Measurements from ENCODE around the gene MYO6. TPM values are rescaled to one million over a fixed set of nuclear protein-coding genes. Genes with fewer than 3 reads are reported as not detected.

Gene MYO6
- total RNA-seq, 4 donors from 2014 or later = 19.1 to 72.2 (median 59.2) TPM

DNA sequence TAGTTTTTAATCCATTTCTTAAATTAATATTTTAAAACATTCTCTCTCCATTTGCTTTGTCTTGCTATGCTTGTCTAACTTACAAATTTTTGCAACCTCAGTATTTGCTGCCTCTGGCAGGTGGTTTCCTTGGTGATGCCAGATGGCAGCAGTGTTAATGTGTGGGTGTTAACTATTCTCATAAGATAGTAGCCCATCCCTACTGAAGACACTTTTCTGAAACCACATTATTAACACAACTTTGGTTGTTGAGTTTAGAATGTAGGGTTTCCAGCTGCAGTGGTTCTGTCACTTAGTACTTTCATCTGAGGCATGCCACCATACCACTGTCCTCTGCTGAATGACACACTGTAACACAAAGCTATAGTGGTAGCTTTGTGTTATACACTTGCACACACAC lies 75.1 kb downstream of the MYO6 start:
- Histone ChIP-seq H3K27ac (no peak overlapping the region), H3K36me3 (peaks cover 0 to 8% (median 0%) of the 10 kb centered on the region in 4 donors), H3K4me3 (no peak overlapping the region), H3K4me1 (no peaks in the 10 kb centered on the region), H3K9me3 (no peaks in the 10 kb centered on the region), H3K27me3 (no peaks in the 10 kb centered on the region)
- DNase-seq = no peak
- TF ChIP-seq, protein P1, sequence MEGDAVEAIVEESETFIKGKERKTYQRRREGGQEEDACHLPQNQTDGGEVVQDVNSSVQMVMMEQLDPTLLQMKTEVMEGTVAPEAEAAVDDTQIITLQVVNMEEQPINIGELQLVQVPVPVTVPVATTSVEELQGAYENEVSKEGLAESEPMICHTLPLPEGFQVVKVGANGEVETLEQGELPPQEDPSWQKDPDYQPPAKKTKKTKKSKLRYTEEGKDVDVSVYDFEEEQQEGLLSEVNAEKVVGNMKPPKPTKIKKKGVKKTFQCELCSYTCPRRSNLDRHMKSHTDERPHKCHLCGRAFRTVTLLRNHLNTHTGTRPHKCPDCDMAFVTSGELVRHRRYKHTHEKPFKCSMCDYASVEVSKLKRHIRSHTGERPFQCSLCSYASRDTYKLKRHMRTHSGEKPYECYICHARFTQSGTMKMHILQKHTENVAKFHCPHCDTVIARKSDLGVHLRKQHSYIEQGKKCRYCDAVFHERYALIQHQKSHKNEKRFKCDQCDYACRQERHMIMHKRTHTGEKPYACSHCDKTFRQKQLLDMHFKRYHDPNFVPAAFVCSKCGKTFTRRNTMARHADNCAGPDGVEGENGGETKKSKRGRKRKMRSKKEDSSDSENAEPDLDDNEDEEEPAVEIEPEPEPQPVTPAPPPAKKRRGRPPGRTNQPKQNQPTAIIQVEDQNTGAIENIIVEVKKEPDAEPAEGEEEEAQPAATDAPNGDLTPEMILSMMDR (IDR thresholded peaks at IDR 0.05) = no peak
- TF ChIP-seq POLR2AphosphoS5 (IDR thresholded peaks at IDR 0.05) = no peak
- TF ChIP-seq POLR2A (IDR thresholded peaks at IDR 0.05) = no peak
- TF ChIP-seq EP300 (IDR thresholded peaks at IDR 0.05; ENCODE audit: low read depth) = no peak
- intact Hi-C loops (cut with DNase I; ENCODE audit: low total_unique reads) (no loop called here), in situ Hi-C loops (cut with MboI; ENCODE audit: low pct_ligation_motif_present in 1 of 4, low pct_unique_long_range_greater_than_20kb in 1 of 4, low sequenced_read_pairs in 3 of 4) (no loop called here)

DNA sequence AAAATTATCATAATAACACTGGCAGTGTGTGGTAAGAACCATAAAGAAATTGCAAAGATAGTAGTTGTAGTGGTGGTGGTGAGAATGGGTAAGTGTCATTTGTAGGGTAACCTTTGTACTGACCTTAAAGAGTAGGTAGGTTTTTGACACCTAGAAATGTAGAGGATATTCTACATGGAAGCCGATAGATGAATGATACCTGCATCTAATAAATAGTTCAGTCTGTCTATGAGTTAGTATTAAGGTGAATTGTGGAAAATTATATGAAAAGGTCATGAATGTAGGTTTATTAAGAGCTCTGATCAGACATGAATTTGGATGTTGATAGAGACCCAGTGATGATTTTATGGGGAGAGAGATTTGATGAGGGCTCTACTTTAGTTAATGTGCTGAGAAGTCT lies 78.1 kb downstream of the MYO6 start:
- DNase-seq = no peak
- Histone ChIP-seq H3K27ac (no peak overlapping the region), H3K4me1 (no peaks in the 10 kb centered on the region), H3K4me3 (no peak overlapping the region), H3K36me3 (peaks cover 0 to 8% (median 0%) of the 10 kb centered on the region in 4 donors), H3K9me3 (no peaks in the 10 kb centered on the region), H3K27me3 (no peaks in the 10 kb centered on the region)
- intact Hi-C loops (cut with DNase I; ENCODE audit: low total_unique reads) = no loop called here
- in situ Hi-C loops (cut with MboI; ENCODE audit: low pct_ligation_motif_present in 1 of 4, low pct_unique_long_range_greater_than_20kb in 1 of 4, low sequenced_read_pairs in 3 of 4) = no loop called here
- 94 to 100% methylated on average over 1 of the region's 1 CpG for WGBS, 2 donors (ENCODE audit: low coverage in 1 of 2)
- TF ChIP-seq POLR2AphosphoS5 (IDR thresholded peaks at IDR 0.05) (no peak), POLR2A (IDR thresholded peaks at IDR 0.05) (no peak), EP300 (IDR thresholded peaks at IDR 0.05; ENCODE audit: low read depth) (no peak)
- TF ChIP-seq, protein P1 (IDR thresholded peaks at IDR 0.05) = no peak

DNA sequence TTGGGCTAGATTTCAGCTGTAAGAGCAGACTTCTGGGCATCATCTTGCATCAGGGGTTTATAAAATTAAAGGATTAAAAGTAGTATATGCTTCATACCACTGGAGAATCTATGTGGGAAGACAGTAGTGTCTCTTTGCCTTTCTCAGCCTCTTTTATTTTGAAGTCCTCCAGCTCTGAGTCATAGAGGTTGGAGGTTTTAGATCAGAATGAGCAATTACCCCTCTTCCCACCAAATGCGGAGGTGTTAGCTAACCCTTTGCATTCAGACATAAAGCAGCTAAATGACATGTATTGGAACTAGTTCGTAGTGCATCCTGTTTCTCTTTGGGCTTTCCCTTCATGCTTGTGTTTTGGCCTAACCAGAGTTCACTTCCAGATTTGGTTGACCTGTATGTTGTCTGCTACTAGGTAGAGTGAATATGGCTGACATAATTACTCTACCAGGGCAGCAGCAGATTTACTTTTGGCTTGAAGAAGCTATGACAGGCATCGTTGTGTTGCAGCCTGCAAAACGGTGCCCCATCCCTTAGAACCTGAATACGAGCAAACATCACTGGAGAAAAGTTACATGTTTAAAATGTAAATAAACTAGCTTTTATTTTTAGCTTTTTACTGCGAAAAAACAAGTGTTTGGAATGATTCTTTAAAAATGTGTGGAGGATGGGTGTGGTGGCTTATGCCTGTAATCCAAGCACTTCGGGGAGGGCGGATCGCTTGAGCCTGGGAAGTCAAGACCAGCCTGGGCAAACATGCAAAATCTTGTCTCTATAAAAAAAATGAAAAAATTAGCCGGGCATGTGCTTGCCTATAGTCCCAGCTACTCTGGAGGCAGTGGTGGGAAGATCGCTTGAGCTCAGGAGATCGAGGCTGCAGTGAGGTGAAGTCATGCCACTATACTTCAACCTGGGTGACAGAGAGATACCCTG lies 82.2 kb downstream of the MYO6 start:
- WGBS, 2 donors (ENCODE audit: low coverage in 1 of 2) = 79 to 85% methylated on average over 10 to 12 of the region's 12 CpGs
- Histone ChIP-seq H3K27ac (no peak overlapping the region), H3K9me3 (no peaks in the 10 kb centered on the region), H3K4me3 (no peak overlapping the region), H3K27me3 (no peaks in the 10 kb centered on the region), H3K4me1 (no peaks in the 10 kb centered on the region), H3K36me3 (peaks cover 0 to 9% (median 0%) of the 10 kb centered on the region in 4 donors)
- intact Hi-C loops (cut with DNase I; ENCODE audit: low total_unique reads) = no loop called here
- DNase-seq = no peak
- TF ChIP-seq, protein P1 (IDR thresholded peaks at IDR 0.05) = no peak
- no peak for TF ChIP-seq POLR2A (IDR thresholded peaks at IDR 0.05)
- TF ChIP-seq EP300 (IDR thresholded peaks at IDR 0.05; ENCODE audit: low read depth) = no peak
- no peak for TF ChIP-seq POLR2AphosphoS5 (IDR thresholded peaks at IDR 0.05)
- in situ Hi-C loops (cut with MboI; ENCODE audit: low pct_ligation_motif_present in 1 of 4, low pct_unique_long_range_greater_than_20kb in 1 of 4, low sequenced_read_pairs in 3 of 4) = no loop called here

DNA sequence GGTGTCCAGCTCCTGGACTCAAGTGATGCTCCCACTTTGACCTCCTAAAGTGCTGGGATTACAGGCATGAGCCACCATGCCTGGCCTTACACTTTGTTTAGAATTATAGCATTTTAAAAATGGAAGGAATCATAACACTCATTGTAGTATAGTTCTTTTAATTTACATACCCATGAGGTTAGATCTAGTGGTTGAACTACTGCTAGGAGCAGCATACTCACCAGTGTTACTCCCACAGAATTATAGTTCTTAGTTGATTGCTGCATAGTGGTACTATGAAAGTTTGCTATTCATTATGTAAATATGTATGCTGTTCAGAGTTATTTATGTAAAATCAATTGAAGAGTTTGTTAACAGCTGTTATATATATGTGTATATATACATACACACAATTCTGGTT lies 85.4 kb downstream of the MYO6 start:
- Histone ChIP-seq H3K27me3 (no peaks in the 10 kb centered on the region), H3K27ac (no peak overlapping the region), H3K36me3 (peaks cover 0 to 9% (median 3%) of the 10 kb centered on the region in 4 donors), H3K9me3 (no peaks in the 10 kb centered on the region), H3K4me3 (no peak overlapping the region), H3K4me1 (no peaks in the 10 kb centered on the region)
- in situ Hi-C loops (cut with MboI; ENCODE audit: low pct_ligation_motif_present in 1 of 4, low pct_unique_long_range_greater_than_20kb in 1 of 4, low sequenced_read_pairs in 3 of 4) = no loop called here
- TF ChIP-seq POLR2A (IDR thresholded peaks at IDR 0.05) (no peak), EP300 (IDR thresholded peaks at IDR 0.05; ENCODE audit: low read depth) (no peak)
- no peak for DNase-seq
- intact Hi-C loops (cut with DNase I; ENCODE audit: low total_unique reads) = no loop called here
